Skeletal muscle cell (primary cell): Measurements from ENCODE around the gene PTPRD.
"Not testable (repeated sequence)": the region's sequence is repeated elsewhere in the genome, so short reads cannot be mapped to it uniquely, and the experiment has no call there.

Experiments
- DNase-seq: peaks from one replicate; pipeline ENCODE4 v3.0.0-alpha.2; 2010; ENCODE audit warnings: low read depth
- H3K4me3 ChIP-seq: 2 replicates; pipeline ENCODE4 v1.5.1; 2011; ENCODE audit warnings: low read depth, mild to moderate bottlenecking, control low read depth, low read length, moderate library complexity

The PTPRD gene

GRCh38 chr9:8940650-8941049, 1672.2 kb downstream of the PTPRD start:
- H3K4me3 ChIP-seq: no peak overlapping the region
- no peak for DNase-seq

DNA sequence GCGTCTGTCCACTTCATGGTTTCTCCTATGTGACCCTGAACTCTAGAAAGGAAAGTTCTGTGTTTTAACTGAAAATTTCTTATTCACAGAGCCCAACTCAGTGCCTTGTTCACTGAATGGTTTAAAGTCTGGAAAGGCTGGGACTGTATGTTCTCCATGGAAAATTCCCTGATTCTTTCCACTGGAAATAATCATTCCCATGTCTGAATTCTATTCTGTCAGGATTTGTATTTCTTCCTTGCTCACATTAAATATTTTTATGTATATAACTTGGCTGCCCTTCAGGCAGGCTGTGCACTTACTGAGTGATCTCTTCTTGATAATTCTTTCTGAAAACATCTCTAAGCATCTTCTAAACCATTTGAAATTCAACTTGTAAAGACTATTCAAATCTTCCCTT, 1686.3 kb downstream of the PTPRD start:
- no peak for DNase-seq
- H3K4me3 ChIP-seq: no peak overlapping the region

DNA sequence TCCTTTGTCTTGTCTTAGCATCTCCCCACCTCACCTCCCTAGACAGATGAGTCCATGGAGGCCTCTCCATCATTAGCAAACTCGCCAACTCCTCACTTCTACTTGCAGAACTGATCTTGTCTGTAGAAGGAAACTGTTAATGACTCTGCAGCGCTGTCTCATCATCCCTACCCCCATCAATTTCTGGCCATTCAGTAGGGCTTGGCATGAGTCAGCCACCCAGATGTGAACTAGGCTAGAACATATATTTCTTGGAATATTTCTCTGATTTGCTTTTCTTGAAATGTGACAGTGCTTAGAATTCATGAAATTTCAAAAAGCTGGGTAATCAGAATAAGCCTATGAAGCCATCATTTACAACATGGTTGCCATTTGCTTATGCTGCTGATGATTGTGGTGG, 1688.2 kb downstream of the PTPRD start:
- peak; percentile 48 for DNase-seq
- no peak overlapping the region for H3K4me3 ChIP-seq

- not testable (repeated sequence) for DNase-seq, H3K4me3 ChIP-seq
These were observed 1692.2 kb downstream of the PTPRD start for GRCh38 chr9:8920478-8921183.

DNA sequence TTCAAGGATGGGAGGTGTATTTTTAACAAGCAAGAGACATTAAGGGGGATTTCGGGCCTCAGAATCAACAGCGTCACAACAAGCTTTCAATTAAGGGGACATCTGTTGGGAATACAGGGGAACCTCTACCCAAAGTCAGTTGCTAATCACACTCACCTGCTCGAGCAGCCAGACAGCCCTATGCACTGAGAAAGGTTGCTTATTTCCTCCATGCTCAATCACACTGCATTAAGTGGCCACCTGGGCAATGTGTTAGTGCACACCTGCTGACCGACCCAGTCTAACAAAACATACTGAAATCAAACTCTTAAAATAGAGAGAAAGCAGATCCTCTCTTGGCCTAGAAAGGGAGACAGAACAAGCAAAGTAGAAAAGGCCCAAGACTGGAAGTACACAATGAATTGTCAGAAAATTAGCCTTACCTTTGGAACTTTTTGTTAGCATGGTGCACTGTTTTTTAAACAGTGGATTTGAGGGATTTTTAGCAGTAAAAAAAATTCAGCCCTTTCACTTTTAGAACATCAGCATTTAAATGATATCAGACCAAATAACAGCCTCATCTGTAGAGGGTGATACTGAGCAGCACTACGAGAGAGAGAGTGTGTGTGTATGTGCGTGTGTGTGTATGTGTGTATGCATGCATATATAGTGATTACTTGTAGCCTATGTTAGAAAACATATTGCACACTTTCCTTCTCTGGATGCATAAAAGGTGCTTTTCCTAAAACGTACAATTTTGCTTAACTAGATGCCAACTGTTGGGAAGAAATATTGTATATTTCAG, 1694.7 kb downstream of the PTPRD start:
- DNase-seq: no peak

GRCh38 chr9:8916771-8917170, 1696.0 kb downstream of the PTPRD start:
- H3K4me3 ChIP-seq: no peak overlapping the region
- no peak for DNase-seq

More for the DNA sequence above, 1694.7 kb downstream of the PTPRD start:
- no peak overlapping the region for H3K4me3 ChIP-seq

GRCh38 chr9:8907868-8908267, 1704.9 kb downstream of the PTPRD start:
- H3K4me3 ChIP-seq: no peak overlapping the region
- DNase-seq: no peak

DNA sequence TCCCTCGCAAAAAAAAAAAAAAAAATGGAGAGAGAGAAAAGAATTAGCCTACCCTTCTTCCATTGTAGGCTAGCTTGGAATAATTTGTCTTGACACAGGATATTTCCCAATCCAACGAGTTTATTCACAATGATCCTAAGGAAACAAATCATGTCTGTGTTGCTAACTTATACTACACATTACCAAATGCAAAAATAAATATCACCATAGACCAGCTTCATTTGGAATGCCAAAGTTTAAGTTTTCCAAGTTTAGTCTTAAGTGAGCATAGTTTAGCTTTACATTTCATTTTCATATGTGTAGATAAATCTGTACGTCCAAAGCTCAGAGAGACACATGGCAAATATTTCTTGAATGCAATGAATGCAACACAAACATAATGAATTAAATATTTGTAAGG, 1707.1 kb downstream of the PTPRD start:
- no peak overlapping the region for H3K4me3 ChIP-seq
- DNase-seq: no peak

DNA sequence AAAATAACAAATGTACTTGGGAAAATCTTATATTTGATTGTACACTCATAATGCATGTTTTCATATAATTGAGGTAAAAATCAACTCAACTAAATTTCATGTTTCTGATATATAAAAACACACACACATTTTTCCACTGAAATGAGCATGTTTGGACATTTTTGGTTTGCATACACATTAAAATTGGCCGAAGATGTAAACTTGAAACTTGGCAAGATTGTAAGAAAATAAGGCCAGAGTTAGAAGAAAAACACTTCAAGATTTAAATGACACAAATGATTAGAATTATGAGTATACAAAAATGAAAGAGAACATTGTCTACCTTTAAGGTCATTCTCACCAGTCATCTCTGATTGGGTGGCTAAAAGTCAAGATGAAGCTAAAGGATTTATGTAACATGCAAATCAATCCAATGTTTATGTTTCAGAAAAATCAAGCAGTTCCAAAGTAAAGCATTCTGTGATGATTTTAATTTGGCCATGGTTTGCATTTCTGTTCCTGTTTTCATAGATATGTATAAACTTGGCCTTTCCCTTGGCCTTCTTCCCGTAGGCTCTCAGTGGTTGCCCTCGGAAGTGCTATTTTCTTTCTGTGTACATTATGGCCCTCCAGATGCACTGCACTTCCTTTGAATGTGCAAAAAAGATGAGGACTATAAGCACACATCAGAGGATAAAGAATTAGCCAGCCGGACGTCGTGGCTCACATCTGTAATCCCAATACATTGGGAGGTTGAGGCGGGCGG, 1707.9 kb downstream of the PTPRD start:
- DNase-seq: no peak
- H3K4me3 ChIP-seq: no peak overlapping the region

DNA sequence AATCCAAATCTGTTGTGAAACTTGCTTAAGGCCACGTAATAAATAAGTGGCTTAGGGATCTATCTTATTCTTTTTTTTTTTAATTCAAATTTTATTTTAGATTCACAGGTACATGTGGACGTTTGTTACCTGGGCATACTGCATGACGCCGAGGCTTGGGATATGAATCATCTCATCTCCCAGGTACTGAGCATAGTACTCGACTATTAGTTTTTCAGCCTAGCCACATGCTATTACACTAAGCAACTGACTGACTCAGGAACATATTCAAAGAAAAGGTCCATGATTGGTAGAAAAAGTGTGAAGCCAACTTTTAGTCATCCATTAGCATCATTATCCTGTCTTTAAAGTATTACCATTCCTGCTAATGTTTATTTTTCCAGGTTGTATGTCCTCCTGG, 1709.7 kb downstream of the PTPRD start:
- no peak overlapping the region for H3K4me3 ChIP-seq
- no peak for DNase-seq

- no peak for DNase-seq
- no peak overlapping the region for H3K4me3 ChIP-seq
These were observed 1711.7 kb downstream of the PTPRD start for GRCh38 chr9:8901146-8901545.

- no peak for DNase-seq
- no peak overlapping the region for H3K4me3 ChIP-seq
These were observed 1713.3 kb downstream of the PTPRD start for GRCh38 chr9:8899511-8899910.

GRCh38 chr9:8895861-8896224, 1717.0 kb downstream of the PTPRD start:
- H3K4me3 ChIP-seq: no peak overlapping the region
- DNase-seq: no peak

DNA sequence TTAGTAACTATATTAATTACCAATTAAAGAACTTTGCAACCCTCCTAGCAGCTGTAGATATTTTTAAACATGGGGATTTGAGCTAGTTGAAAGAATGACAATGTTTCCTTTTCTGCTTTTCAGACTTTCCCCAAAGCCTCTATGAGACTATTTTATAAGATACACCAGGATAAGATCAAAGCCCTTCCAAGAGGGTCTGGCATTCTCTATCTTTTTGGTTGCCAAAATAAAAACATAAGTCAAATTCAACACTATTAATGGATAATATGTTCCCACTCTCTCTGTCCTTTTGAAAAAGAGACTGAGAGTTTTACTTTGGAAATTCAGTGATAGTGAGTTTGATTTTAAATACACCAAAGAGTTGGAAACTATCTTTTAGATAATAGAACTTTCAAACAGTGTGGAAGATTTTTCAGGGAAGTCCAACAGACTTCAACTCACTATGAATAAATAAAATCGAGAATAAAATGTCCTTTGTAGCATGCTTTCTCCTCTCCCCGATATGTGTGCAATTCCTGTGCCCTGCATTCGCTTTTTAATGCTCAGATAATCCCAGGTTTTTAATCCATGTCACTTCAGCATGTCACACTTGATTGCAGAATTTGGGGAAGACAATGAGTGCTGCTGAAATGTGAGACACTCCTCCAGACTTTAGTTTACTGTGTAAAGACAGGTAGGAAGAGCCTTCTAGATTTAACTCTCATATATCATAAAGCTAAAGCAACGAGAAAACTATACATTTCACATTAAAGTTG, 1717.5 kb downstream of the PTPRD start:
- no peak overlapping the region for H3K4me3 ChIP-seq
- DNase-seq: no peak

DNA sequence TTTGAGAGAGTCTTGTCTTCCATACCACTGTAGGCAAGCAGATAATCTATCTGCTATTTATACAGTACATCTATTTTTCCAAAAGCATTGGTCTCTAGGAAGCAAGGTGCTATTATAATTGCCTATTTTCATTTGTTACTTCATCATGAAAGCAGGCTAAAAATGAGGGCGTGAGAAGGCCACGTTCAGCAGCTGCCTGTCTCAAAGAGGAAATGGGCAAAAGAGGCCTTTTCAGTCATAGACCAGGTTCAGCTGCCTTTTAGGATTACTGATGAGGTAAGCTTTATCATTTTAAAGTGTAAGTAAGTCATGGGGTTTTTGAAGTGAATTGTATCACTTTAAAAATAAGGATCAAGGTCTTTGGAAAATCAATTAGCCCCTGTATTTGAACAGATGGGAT, 1722.1 kb downstream of the PTPRD start:
- no peak for DNase-seq
- H3K4me3 ChIP-seq: no peak overlapping the region

DNA sequence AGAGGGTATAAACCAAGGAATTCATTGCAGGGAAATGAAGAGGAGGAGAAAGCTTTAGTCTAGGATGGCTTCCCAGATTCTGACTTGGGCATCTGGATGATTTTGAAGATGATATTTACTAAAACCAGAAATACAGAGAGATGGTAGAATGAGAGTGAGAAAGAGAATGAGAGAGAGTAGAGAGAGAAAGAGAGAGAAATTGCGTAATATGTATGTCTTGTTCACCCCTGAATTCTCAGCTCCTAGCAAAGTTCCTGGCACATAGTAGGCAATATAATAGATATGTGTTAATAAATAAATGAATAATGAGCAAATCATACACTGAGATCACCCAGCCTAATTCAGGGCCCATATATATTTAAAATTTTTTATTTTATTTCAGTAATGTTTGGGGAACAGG, 1723.7 kb downstream of the PTPRD start:
- no peak overlapping the region for H3K4me3 ChIP-seq
- no peak for DNase-seq

GRCh38 chr9:8888591-8888990, 1724.2 kb downstream of the PTPRD start:
- no peak for DNase-seq
- H3K4me3 ChIP-seq: no peak overlapping the region

DNA sequence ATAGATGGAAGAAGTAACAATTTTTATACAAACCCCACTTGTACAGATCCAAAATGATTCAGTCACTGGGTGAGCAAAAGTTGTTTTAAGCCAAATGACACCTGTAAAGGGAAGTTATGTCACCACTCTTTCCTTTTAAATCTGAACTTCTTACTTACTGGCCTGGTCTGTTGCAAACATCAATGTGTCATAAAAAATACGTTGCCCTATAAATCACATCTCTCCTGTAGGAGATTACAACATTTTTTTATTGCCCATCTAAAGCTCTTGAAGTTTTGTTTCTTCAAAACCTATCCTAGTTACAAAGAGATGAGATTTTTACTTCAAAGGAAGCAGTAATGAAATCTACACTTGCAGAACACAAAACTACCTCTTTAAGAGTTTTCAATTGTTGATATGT, 1725.4 kb downstream of the PTPRD start:
- no peak for DNase-seq
- H3K4me3 ChIP-seq: no peak overlapping the region

DNA sequence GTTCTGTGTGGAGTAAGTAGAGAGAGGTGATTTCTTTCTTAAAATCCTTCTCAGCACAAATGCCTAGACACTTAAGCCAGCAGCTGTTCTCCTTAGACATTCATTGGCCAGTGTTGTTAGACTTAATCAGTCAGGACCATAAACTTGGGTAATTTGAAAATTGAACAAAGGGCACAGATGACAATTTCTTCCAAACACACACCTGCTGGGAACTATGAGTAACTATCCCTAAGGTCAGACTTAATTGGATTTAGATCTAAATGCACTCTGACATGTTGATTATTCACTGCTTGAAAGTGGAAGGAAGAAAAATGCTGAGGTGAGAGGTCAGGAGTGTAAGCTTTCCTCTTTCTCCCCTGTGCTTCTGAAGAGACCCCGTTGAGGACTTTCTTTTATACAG, 1729.5 kb downstream of the PTPRD start:
- DNase-seq: no peak
- no peak overlapping the region for H3K4me3 ChIP-seq

DNA sequence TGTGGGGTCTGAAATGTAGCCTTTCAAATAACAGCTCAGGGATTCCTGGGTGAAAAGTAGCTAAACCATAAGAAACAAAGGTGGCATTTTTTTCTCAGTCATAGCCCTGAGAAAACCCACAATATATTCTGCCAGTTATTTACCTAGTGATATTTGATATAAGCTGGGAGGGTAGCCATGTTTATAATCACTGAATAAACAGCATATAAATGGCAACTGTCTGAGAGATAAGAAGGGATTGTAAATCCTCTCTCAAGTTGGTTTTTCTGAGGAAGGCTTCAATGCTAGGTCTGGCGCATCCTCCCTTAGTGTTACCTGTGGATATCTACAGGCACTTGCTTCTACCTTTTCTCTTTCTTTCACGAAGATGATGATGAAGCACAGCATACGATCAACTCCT, 1732.7 kb downstream of the PTPRD start:
- no peak for DNase-seq

More for the DNA sequence above, 1732.7 kb downstream of the PTPRD start:
- no peak overlapping the region for H3K4me3 ChIP-seq
